MM.1S (cell line): Measurements from ENCODE around the gene TSPAN31.

Source experiments
- DNase-seq: peaks from one replicate; pipeline ENCODE4 v3.0.0-alpha.2; 2015
- H2AFZ ChIP-seq: fragments of 300-600 bp; sonication (generic); 2 replicates; pipeline ENCODE4 v1.6.0; 2016; ENCODE audit warnings: antibody characterized with exemption, low read length
- H3F3A ChIP-seq: fragments of 300-600 bp; sonication (generic); 2 replicates; pipeline ENCODE4 v1.6.1; 2016; ENCODE audit warnings: mild to moderate bottlenecking, antibody characterized with exemption, low read length, moderate library complexity, mixed read lengths; ENCODE audit not compliant: insufficient read depth
- H3K27ac ChIP-seq: fragments of 300-600 bp; sonication (generic); 2 replicates; pipeline ENCODE4 v1.5.1; 2016; ENCODE audit warnings: mild to moderate bottlenecking, low read length
- H3K27me3 ChIP-seq: fragments of 300-600 bp; sonication (generic); replicated peaks from 2 replicates; pipeline ENCODE4 v1.6.0; 2016; ENCODE audit warnings: low read length; ENCODE audit not compliant: insufficient read depth
- H3K36me3 ChIP-seq: fragments of 300-600 bp; sonication (generic); replicated peaks from 2 replicates; pipeline ENCODE4 v1.6.1; 2016; ENCODE audit warnings: mild to moderate bottlenecking, low read length, mixed read lengths; ENCODE audit not compliant: insufficient read depth
- H3K4me1 ChIP-seq: fragments of 300-600 bp; sonication (generic); 2 replicates; pipeline ENCODE4 v1.6.1; 2016; ENCODE audit warnings: low read length, mixed read lengths
- H3K4me2 ChIP-seq: fragments of 300-600 bp; sonication (generic); 2 replicates; pipeline ENCODE4 v1.6.0; 2016; ENCODE audit warnings: low read depth, low read length
- H3K4me3 ChIP-seq: fragments of 300-600 bp; sonication (generic); 2 replicates; pipeline ENCODE4 v1.5.1; 2016; ENCODE audit warnings: low read length, mixed read lengths
- H3K79me2 ChIP-seq: fragments of 300-600 bp; sonication (generic); 2 replicates; pipeline ENCODE4 v1.6.1; 2016; ENCODE audit warnings: mixed run types, low read length, mixed read lengths
- H3K9ac ChIP-seq: fragments of 300-600 bp; sonication (generic); 2 replicates; pipeline ENCODE4 v1.6.1; 2016; ENCODE audit warnings: low read length, mixed read lengths
- H3K9me2 ChIP-seq: fragments of 300-600 bp; sonication (generic); replicated peaks from 2 replicates; pipeline ENCODE4 v1.6.1; 2016; ENCODE audit warnings: mild to moderate bottlenecking, low read length, mixed read lengths; ENCODE audit not compliant: insufficient read depth
- H3K9me3 ChIP-seq: fragments of 300-600 bp; sonication (generic); replicated peaks from 2 replicates; pipeline ENCODE4 v1.6.1; 2016; ENCODE audit warnings: mild to moderate bottlenecking, low read length, mixed read lengths; ENCODE audit not compliant: insufficient read depth
- H4K20me1 ChIP-seq: fragments of 300-600 bp; sonication (generic); 2 replicates; pipeline ENCODE4 v1.6.1; 2016; ENCODE audit warnings: mild to moderate bottlenecking, low read length, moderate library complexity, mixed read lengths; ENCODE audit not compliant: insufficient read depth
- CTCF ChIP-seq: fragments of 300-600 bp; sonication (generic); IDR thresholded peaks from 2 replicates; pipeline ENCODE4 v1.5.1; 2016; ENCODE audit warnings: antibody characterized with exemption, low read length, mixed read lengths
- EZH2 ChIP-seq: fragments of 300-600 bp; sonication (generic); optimal IDR thresholded peaks from 2 replicates; pipeline ENCODE3; 2017; ENCODE audit warnings: low read depth, mild to moderate bottlenecking, antibody characterized with exemption, low read length, mixed read lengths
- EZH2phosphoT487 ChIP-seq: fragments of 300-600 bp; sonication (generic); IDR thresholded peaks from 2 replicates; pipeline ENCODE4 v1.6.1; 2018; ENCODE audit warnings: antibody characterized with exemption, low read length

The TSPAN31 gene

GRCh38 chr12:57727758-57728395, 17.0 kb upstream of the TSPAN31 start:
- Histone ChIP-seq H2AFZ (no peak overlapping the region), H3K9ac (no peak overlapping the region), H3K9me3 (no peaks in the 10 kb centered on the region), H3K4me3 (no peak overlapping the region), H3K36me3 (no peaks in the 10 kb centered on the region), H4K20me1 (no peaks in the 10 kb centered on the region), H3K4me2 (no peak overlapping the region), H3F3A (no peaks in the 10 kb centered on the region; the same call in 1 of the 2 replicates), H3K27me3 (no peaks in the 10 kb centered on the region), H3K9me2 (no peaks in the 10 kb centered on the region), H3K4me1 (no peaks in the 10 kb centered on the region), H3K27ac (no peak overlapping the region), H3K79me2 (no peaks in the 10 kb centered on the region)
- DNase-seq, result no peak
- no peak for TF ChIP-seq EZH2

- H3K9me3 ChIP-seq, result no peaks in the 10 kb centered on the region
- TF ChIP-seq CTCF (no peak), EZH2 (no peak), EZH2phosphoT487 (no peak)
Measured at GRCh38 chr12:57729321-57729844, 15.5 kb upstream of the TSPAN31 start.

GRCh38 chr12:57730336-57731067, 14.3 kb upstream of the TSPAN31 start:
- no peak for DNase-seq
- Histone ChIP-seq H3K9ac (no peak overlapping the region), H3K9me2 (no peaks in the 10 kb centered on the region), H3K27me3 (no peaks in the 10 kb centered on the region), H3F3A (no peaks in the 10 kb centered on the region), H3K4me2 (no peak overlapping the region), H3K9me3 (no peaks in the 10 kb centered on the region), H3K4me3 (no peak overlapping the region), H4K20me1 (no peaks in the 10 kb centered on the region), H2AFZ (no peak overlapping the region), H3K36me3 (no peaks in the 10 kb centered on the region), H3K27ac (no peak overlapping the region), H3K79me2 (no peaks in the 10 kb centered on the region), H3K4me1 (no peaks in the 10 kb centered on the region)
- TF ChIP-seq EZH2, result no peak
- TF ChIP-seq EZH2phosphoT487, result no peak
- no peak for TF ChIP-seq CTCF

More at GRCh38 chr12:57729321-57729844, 15.5 kb upstream of the TSPAN31 start:
- H2AFZ ChIP-seq, result no peak overlapping the region
- no peaks in the 10 kb centered on the region for H3K36me3 ChIP-seq
- H3K4me1 ChIP-seq, result no peaks in the 10 kb centered on the region
- no peak overlapping the region for H3K9ac ChIP-seq
- H3K27ac ChIP-seq, result no peak overlapping the region
- DNase-seq, result no peak
- no peaks in the 10 kb centered on the region for H3K9me2 ChIP-seq
- H3K4me2 ChIP-seq, result no peak overlapping the region
- H4K20me1 ChIP-seq, result no peaks in the 10 kb centered on the region
- no peaks in the 10 kb centered on the region; the same call in 1 of the 2 replicates for H3F3A ChIP-seq
- no peaks in the 10 kb centered on the region for H3K27me3 ChIP-seq
- H3K79me2 ChIP-seq, result no peaks in the 10 kb centered on the region
- H3K4me3 ChIP-seq, result no peak overlapping the region
